Endodermal cell (in vitro differentiated cells): Measurements from ENCODE around the gene TUBB3. TPM values are rescaled to one million over a fixed set of nuclear protein-coding genes. Genes with fewer than 3 reads are reported as not detected.

Source experiments
- DNase-seq: peaks from one replicate; pipeline ENCODE4 v3.0.0-alpha.2; 2017
- H3K27ac ChIP-seq: 2 replicates; pipeline ENCODE4 v1.5.1; 2013; ENCODE audit warnings: mild to moderate bottlenecking, low read depth, low read length, moderate library complexity
- H3K27me3 ChIP-seq: 2 replicates; pipeline ENCODE4 v1.6.1; 2013; ENCODE audit warnings: mild to moderate bottlenecking, low read length, moderate library complexity; ENCODE audit not compliant: insufficient read depth, control insufficient read depth, poor library complexity, severe bottlenecking
- H3K36me3 ChIP-seq: 2 replicates; pipeline ENCODE4 v1.7.0; 2013; ENCODE audit warnings: mild to moderate bottlenecking, low read length, moderate library complexity; ENCODE audit not compliant: control insufficient read depth, insufficient read depth
- H3K4me1 ChIP-seq: one replicate; pipeline ENCODE4 v1.7.0; 2013; ENCODE audit warnings: low read length; ENCODE audit not compliant: control insufficient read depth, insufficient read depth
- H3K4me3 ChIP-seq: 2 replicates; pipeline ENCODE4 v1.5.1; 2013; ENCODE audit warnings: mild to moderate bottlenecking, low read length, moderate library complexity
- H3K9ac ChIP-seq: 2 replicates; pipeline ENCODE4 v1.6.1; 2013; ENCODE audit warnings: mild to moderate bottlenecking, low read length, moderate library complexity; ENCODE audit not compliant: poor library complexity, severe bottlenecking; ENCODE audit errors: extremely low read depth
- H3K9me3 ChIP-seq: 2 replicates; pipeline ENCODE4 v1.6.1; 2013; ENCODE audit warnings: mild to moderate bottlenecking, low read length, moderate library complexity; ENCODE audit not compliant: control insufficient read depth
- H3K27ac Mint-ChIP-seq: 2 replicates; pipeline ENCODE4 v1.8.0; 2020; ENCODE audit warnings: mixed read lengths
- H3K27me3 Mint-ChIP-seq: 2 replicates; pipeline ENCODE4 v1.8.0; 2021; ENCODE audit warnings: mild to moderate bottlenecking, mixed read lengths; ENCODE audit not compliant: insufficient read depth
- H3K36me3 Mint-ChIP-seq: 2 replicates; pipeline ENCODE4 v1.8.0; 2020; ENCODE audit warnings: low read depth, mixed read lengths
- H3K4me1 Mint-ChIP-seq: 2 replicates; pipeline ENCODE4 v1.8.0; 2020; ENCODE audit warnings: mixed read lengths
- H3K4me3 Mint-ChIP-seq: 2 replicates; pipeline ENCODE4 v1.8.0; 2020; ENCODE audit warnings: mild to moderate bottlenecking, moderate library complexity, mixed read lengths
- H3K9me3 Mint-ChIP-seq: 2 replicates; pipeline ENCODE4 v1.8.0; 2020; ENCODE audit warnings: mild to moderate bottlenecking, mixed read lengths
- CTCF ChIP-seq: fragments of 200-600 bp; sonication (generic); conservative IDR thresholded peaks from 2 replicates; pipeline ENCODE4 v1.5.0; 2021; ENCODE audit warnings: antibody characterized with exemption, mild to moderate bottlenecking
- WGBS, 2 experiments: methylation state at CpG; one replicate each; pipeline versions ENCODE4 v1.1.5 to v1.1.7; 2013; ENCODE audit warnings: missing lambda C conversion rate in 2 of 2, mixed read lengths in 1 of 2; ENCODE audit not compliant: insufficient coverage in 1 of 2, insufficient read length in 1 of 2; 5-methylcytosine and 5-hydroxymethylcytosine counted together
- total RNA-seq, 2 donors: library from RNA; stranded (reverse); fragmentation: NEBNext Ultra II Directional in 1 of 2; extraction: Animal tissue kit (Norgen Biotek cat#: 25700) in 1 of 2; gene quantifications; 2 replicates in 1 of 2; 3 replicates in 1 of 2; pipeline ENCODE4 v1.2.1, GENCODE V29; 2021

The TUBB3 gene
- total RNA-seq, 2 donors from 2014 or later: 109 to 140 TPM

DNA sequence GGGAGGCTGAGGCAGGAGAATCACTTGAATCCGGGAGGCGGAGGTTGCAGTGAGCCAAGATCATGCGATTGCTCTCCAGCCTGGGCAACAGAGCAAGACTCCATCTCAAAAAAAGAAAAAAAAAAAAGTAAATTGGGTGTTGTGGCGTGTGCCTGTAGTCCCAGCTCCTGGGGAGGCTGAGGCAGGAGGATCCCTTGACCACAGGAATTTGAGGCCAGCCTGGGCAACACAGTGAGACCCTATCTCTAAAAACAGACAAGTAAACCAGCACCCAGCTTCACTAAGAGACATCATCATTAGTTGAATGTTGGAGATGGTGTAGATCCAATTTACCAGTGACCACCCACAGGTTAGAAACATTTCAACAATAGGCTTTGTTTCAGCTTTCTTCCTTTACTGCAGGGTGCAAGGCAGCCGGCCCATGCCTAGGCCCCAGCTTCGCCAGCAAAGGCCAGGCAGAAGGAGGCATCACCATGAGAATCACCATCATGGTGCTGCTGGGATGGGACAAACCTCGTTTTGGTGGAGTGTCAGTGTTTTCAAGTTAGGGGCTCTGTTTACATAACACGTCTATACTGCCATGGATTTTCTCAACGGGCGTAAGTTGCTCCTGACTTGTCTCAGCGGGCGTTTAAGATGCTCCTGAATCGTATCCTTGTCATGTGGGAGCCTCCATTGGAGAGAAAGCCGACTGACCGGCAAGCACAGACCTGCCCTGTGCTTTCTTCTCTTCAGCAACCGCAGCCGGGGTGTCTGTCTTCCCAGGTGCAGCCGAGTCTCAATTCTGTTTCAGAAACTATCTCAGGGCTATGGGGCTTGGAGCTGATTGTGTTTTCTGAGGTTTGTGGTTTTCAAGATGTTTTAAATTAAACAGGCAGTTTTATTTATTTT is 42.4 kb upstream of the TUBB3 start:
- DNase-seq: no peak
- 90 to 95% methylated on average over 10 to 18 of the region's 18 CpGs for WGBS, 2 experiments
- no peaks in the 10 kb centered on the region for H3K27me3 ChIP-seq
- no peak overlapping the region for H3K27ac ChIP-seq
- H3K4me1 ChIP-seq: no peaks in the 10 kb centered on the region
- H3K9ac ChIP-seq: no peak overlapping the region
- Mint-ChIP-seq H3K4me3 (no peak overlapping the region), H3K4me1 (no peaks in the 10 kb centered on the region), H3K27ac (peak overlapping the region; percentile 28), H3K36me3 (peaks cover 65% of the 10 kb centered on the region), H3K27me3 (no peaks in the 10 kb centered on the region), H3K9me3 (peaks cover 4% of the 10 kb centered on the region)
- peaks cover 76% of the 10 kb centered on the region for H3K36me3 ChIP-seq
- no peak for TF ChIP-seq CTCF
- peaks cover 13% of the 10 kb centered on the region for H3K9me3 ChIP-seq
- H3K4me3 ChIP-seq: no peak overlapping the region

- H3K27me3 Mint-ChIP-seq: no peaks in the 10 kb centered on the region
- no peak for TF ChIP-seq CTCF
- peak overlapping the region; percentile 28 for H3K27ac Mint-ChIP-seq
- no peak overlapping the region for H3K9ac ChIP-seq
- H3K9me3 Mint-ChIP-seq: peaks cover 1% of the 10 kb centered on the region
- no peaks in the 10 kb centered on the region for H3K4me1 ChIP-seq
- no peaks in the 10 kb centered on the region for H3K27me3 ChIP-seq
- H3K36me3 Mint-ChIP-seq: peaks cover 64% of the 10 kb centered on the region
- 94 to 99% methylated on average over 5 to 6 of the region's 6 CpGs for WGBS, 2 experiments
- H3K9me3 ChIP-seq: peaks cover 7% of the 10 kb centered on the region
- H3K27ac ChIP-seq: no peak overlapping the region
- peaks cover 70% of the 10 kb centered on the region for H3K36me3 ChIP-seq
- no peak overlapping the region for H3K4me3 Mint-ChIP-seq
- no peaks in the 10 kb centered on the region for H3K4me1 Mint-ChIP-seq
- no peak for DNase-seq
- H3K4me3 ChIP-seq: no peak overlapping the region
These were observed 41.8 kb upstream of the TUBB3 start for GRCh38 chr16:89881368-89881730.

GRCh38 chr16:89883346-89884040 is 39.6 kb upstream of the TUBB3 start:
- 94 to 95% methylated on average over 18 to 28 of the region's 28 CpGs for WGBS, 2 experiments
- Mint-ChIP-seq H3K4me1 (no peaks in the 10 kb centered on the region), H3K9me3 (peaks cover 1% of the 10 kb centered on the region), H3K27me3 (no peaks in the 10 kb centered on the region), H3K4me3 (no peak overlapping the region), H3K27ac (peak overlapping the region; percentile 11), H3K36me3 (peaks cover 69% of the 10 kb centered on the region)
- Histone ChIP-seq H3K27me3 (no peaks in the 10 kb centered on the region), H3K4me3 (no peak overlapping the region), H3K36me3 (peaks cover 71% of the 10 kb centered on the region), H3K9me3 (no peaks in the 10 kb centered on the region), H3K27ac (no peak overlapping the region), H3K4me1 (no peaks in the 10 kb centered on the region), H3K9ac (no peak overlapping the region)
- DNase-seq: no peak
- TF ChIP-seq CTCF: no peak
